Endodermal cell (in vitro differentiated cells): ENCODE measurements around the gene DNAAF8. TPM values are rescaled to one million over a fixed set of nuclear protein-coding genes. Genes with fewer than 3 reads are reported as not detected.

Source experiments
- DNase-seq: peaks from one replicate; pipeline ENCODE4 v3.0.0-alpha.2; 2017
- H3K27ac ChIP-seq: 2 replicates; pipeline ENCODE4 v1.5.1; 2013; ENCODE audit warnings: mild to moderate bottlenecking, low read depth, low read length, moderate library complexity
- H3K27me3 ChIP-seq: 2 replicates; pipeline ENCODE4 v1.6.1; 2013; ENCODE audit warnings: mild to moderate bottlenecking, low read length, moderate library complexity; ENCODE audit not compliant: insufficient read depth, control insufficient read depth, poor library complexity, severe bottlenecking
- H3K36me3 ChIP-seq: 2 replicates; pipeline ENCODE4 v1.7.0; 2013; ENCODE audit warnings: mild to moderate bottlenecking, low read length, moderate library complexity; ENCODE audit not compliant: control insufficient read depth, insufficient read depth
- H3K4me1 ChIP-seq: one replicate; pipeline ENCODE4 v1.7.0; 2013; ENCODE audit warnings: low read length; ENCODE audit not compliant: control insufficient read depth, insufficient read depth
- H3K4me3 ChIP-seq: 2 replicates; pipeline ENCODE4 v1.5.1; 2013; ENCODE audit warnings: mild to moderate bottlenecking, low read length, moderate library complexity
- H3K9ac ChIP-seq: 2 replicates; pipeline ENCODE4 v1.6.1; 2013; ENCODE audit warnings: mild to moderate bottlenecking, low read length, moderate library complexity; ENCODE audit not compliant: poor library complexity, severe bottlenecking; ENCODE audit errors: extremely low read depth
- H3K9me3 ChIP-seq: 2 replicates; pipeline ENCODE4 v1.6.1; 2013; ENCODE audit warnings: mild to moderate bottlenecking, low read length, moderate library complexity; ENCODE audit not compliant: control insufficient read depth
- H3K27ac Mint-ChIP-seq: 2 replicates; pipeline ENCODE4 v1.8.0; 2020; ENCODE audit warnings: mixed read lengths
- H3K27me3 Mint-ChIP-seq: 2 replicates; pipeline ENCODE4 v1.8.0; 2021; ENCODE audit warnings: mild to moderate bottlenecking, mixed read lengths; ENCODE audit not compliant: insufficient read depth
- H3K36me3 Mint-ChIP-seq: 2 replicates; pipeline ENCODE4 v1.8.0; 2020; ENCODE audit warnings: low read depth, mixed read lengths
- H3K4me1 Mint-ChIP-seq: 2 replicates; pipeline ENCODE4 v1.8.0; 2020; ENCODE audit warnings: mixed read lengths
- H3K4me3 Mint-ChIP-seq: 2 replicates; pipeline ENCODE4 v1.8.0; 2020; ENCODE audit warnings: mild to moderate bottlenecking, moderate library complexity, mixed read lengths
- H3K9me3 Mint-ChIP-seq: 2 replicates; pipeline ENCODE4 v1.8.0; 2020; ENCODE audit warnings: mild to moderate bottlenecking, mixed read lengths
- CTCF ChIP-seq: fragments of 200-600 bp; sonication (generic); conservative IDR thresholded peaks from 2 replicates; pipeline ENCODE4 v1.5.0; 2021; ENCODE audit warnings: antibody characterized with exemption, mild to moderate bottlenecking
- WGBS, 2 experiments: methylation state at CpG; one replicate each; pipeline versions ENCODE4 v1.1.5 to v1.1.7; 2013; ENCODE audit warnings: missing lambda C conversion rate in 2 of 2, mixed read lengths in 1 of 2; ENCODE audit not compliant: insufficient coverage in 1 of 2, insufficient read length in 1 of 2; 5-methylcytosine and 5-hydroxymethylcytosine counted together
- total RNA-seq, 2 donors: library from RNA; stranded (reverse); fragmentation: NEBNext Ultra II Directional in 1 of 2; extraction: Animal tissue kit (Norgen Biotek cat#: 25700) in 1 of 2; gene quantifications; 2 replicates in 1 of 2; 3 replicates in 1 of 2; pipeline ENCODE4 v1.2.1, GENCODE V29; 2021

Gene DNAAF8
- total RNA-seq, 2 donors from 2014 or later = 0.35 to 0.64 TPM

GRCh38 chr16:4746991-4747574 is 12.7 kb downstream of the DNAAF8 start:
- Mint-ChIP-seq H3K27me3 (peaks cover 1% of the 10 kb centered on the region), H3K27ac (no peak overlapping the region), H3K9me3 (no peaks in the 10 kb centered on the region), H3K36me3 (peaks cover 12% of the 10 kb centered on the region), H3K4me1 (no peaks in the 10 kb centered on the region), H3K4me3 (no peak overlapping the region)
- H3K27me3 ChIP-seq = no peaks in the 10 kb centered on the region
- no peak overlapping the region for H3K9ac ChIP-seq
- no peak for DNase-seq
- TF ChIP-seq CTCF = no peak
- no peak overlapping the region for H3K4me3 ChIP-seq
- H3K27ac ChIP-seq = no peak overlapping the region
- H3K36me3 ChIP-seq = peaks cover 14% of the 10 kb centered on the region
- H3K9me3 ChIP-seq = no peaks in the 10 kb centered on the region
- H3K4me1 ChIP-seq = no peaks in the 10 kb centered on the region
- 84 to 86% methylated on average over 11 to 15 of the region's 15 CpGs for WGBS, 2 experiments

GRCh38 chr16:4747906-4748681 is 13.8 kb downstream of the DNAAF8 start:
- H3K27ac ChIP-seq = no peak overlapping the region
- no peak overlapping the region for H3K4me3 Mint-ChIP-seq
- DNase-seq = no peak
- no peaks in the 10 kb centered on the region for H3K4me1 ChIP-seq
- peaks cover 18% of the 10 kb centered on the region for H3K36me3 ChIP-seq
- H3K36me3 Mint-ChIP-seq = peaks cover 12% of the 10 kb centered on the region
- no peak overlapping the region for H3K27ac Mint-ChIP-seq
- WGBS, 2 experiments = 88 to 100% methylated on average over 3 to 13 of the region's 14 CpGs
- no peaks in the 10 kb centered on the region for H3K9me3 Mint-ChIP-seq
- TF ChIP-seq CTCF = no peak
- H3K9ac ChIP-seq = no peak overlapping the region
- no peak overlapping the region for H3K4me3 ChIP-seq
- no peaks in the 10 kb centered on the region for H3K9me3 ChIP-seq
- H3K27me3 Mint-ChIP-seq = peaks cover 1% of the 10 kb centered on the region
- H3K4me1 Mint-ChIP-seq = no peaks in the 10 kb centered on the region
- H3K27me3 ChIP-seq = no peaks in the 10 kb centered on the region

GRCh38 chr16:4748682-4749411 is 14.5 kb downstream of the DNAAF8 start:
- Histone ChIP-seq H3K4me1 (no peaks in the 10 kb centered on the region), H3K27me3 (no peaks in the 10 kb centered on the region), H3K27ac (no peak overlapping the region), H3K36me3 (peaks cover 25% of the 10 kb centered on the region), H3K9me3 (no peaks in the 10 kb centered on the region), H3K9ac (no peak overlapping the region), H3K4me3 (no peak overlapping the region)
- no peak for TF ChIP-seq CTCF
- no peaks in the 10 kb centered on the region for H3K9me3 Mint-ChIP-seq
- no peak for DNase-seq
- H3K27me3 Mint-ChIP-seq = no peaks in the 10 kb centered on the region
- no peaks in the 10 kb centered on the region for H3K4me1 Mint-ChIP-seq
- no peak overlapping the region for H3K4me3 Mint-ChIP-seq
- H3K27ac Mint-ChIP-seq = no peak overlapping the region
- H3K36me3 Mint-ChIP-seq = peaks cover 16% of the 10 kb centered on the region
- 94 to 97% methylated on average over 9 to 16 of the region's 16 CpGs for WGBS, 2 experiments
